ENCODE data around the gene OOSP3.

DNA sequence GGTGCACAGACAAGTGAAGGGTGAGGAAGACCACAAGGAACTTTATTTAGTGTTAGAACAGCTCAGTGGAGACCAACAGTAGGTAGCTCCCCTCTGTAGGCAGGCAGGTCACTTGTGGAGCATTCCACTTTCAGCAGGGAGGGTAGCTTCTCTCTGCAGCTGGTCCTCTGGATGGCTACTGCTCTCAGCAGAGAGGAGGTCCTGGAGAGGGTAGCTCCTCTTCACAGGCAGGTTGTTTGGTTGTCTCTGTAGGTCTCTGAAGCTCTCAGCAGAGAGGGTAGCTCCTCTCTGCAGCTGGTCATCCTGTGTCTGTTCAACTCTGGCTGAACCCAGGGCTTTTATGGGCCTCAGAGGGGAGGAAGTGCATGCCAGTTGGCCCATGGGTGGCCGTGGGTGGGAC is 53.1 kb downstream of the OOSP3 start:
- TF ChIP-seq CTCF (IDR thresholded peaks at IDR 0.05) (no peak), POLR2A (IDR thresholded peaks at IDR 0.05) (no peak)

Data from Peyer's patch (tissue), 4 donors.